GM23338 (cell line): ENCODE data around the gene ACOX3. TPM values are rescaled to one million over a fixed set of nuclear protein-coding genes. Genes with fewer than 3 reads are reported as not detected.

Experiments used
- ATAC-seq: fragments of 200-7000 bp; cut with Tn5 transposase; 3 replicates; pipeline ENCODE4 v1.9.1; 2020
- DNase-seq: peaks from one replicate; pipeline ENCODE4 v3.0.0-alpha.2; 2015; ENCODE audit warnings: low spot score
- H2AFZ ChIP-seq: fragments of 200-600 bp; sonication (generic); 2 replicates; pipeline ENCODE4 v1.8.0; 2016; ENCODE audit warnings: antibody characterized with exemption, mild to moderate bottlenecking, moderate library complexity
- H3F3A ChIP-seq: fragments of 200-600 bp; sonication (generic); replicated peaks from 2 replicates; pipeline ENCODE4 v1.8.0; 2017; ENCODE audit warnings: antibody characterized with exemption, mixed run types, low read depth
- H3K27ac ChIP-seq: fragments of 200-600 bp; sonication (generic); 2 replicates; pipeline ENCODE4 v1.6.1; 2016; ENCODE audit warnings: low read depth
- H3K27me3 ChIP-seq: fragments of 200-600 bp; sonication (generic); 2 replicates; pipeline ENCODE4 v1.8.0; 2016; ENCODE audit warnings: mild to moderate bottlenecking, mixed run types, moderate library complexity; ENCODE audit not compliant: insufficient read depth
- H3K36me3 ChIP-seq: fragments of 200-600 bp; sonication (generic); 2 replicates; pipeline ENCODE4 v1.8.0; 2016; ENCODE audit warnings: mild to moderate bottlenecking; ENCODE audit not compliant: insufficient read depth
- H3K4me1 ChIP-seq: fragments of 200-600 bp; sonication (generic); 2 replicates; pipeline ENCODE4 v1.8.0; 2016; ENCODE audit warnings: mild to moderate bottlenecking, moderate library complexity; ENCODE audit not compliant: insufficient read depth
- H3K4me2 ChIP-seq: fragments of 200-600 bp; sonication (generic); 2 replicates; pipeline ENCODE4 v1.7.1; 2017; ENCODE audit warnings: mixed run types
- H3K4me3 ChIP-seq: fragments of 200-600 bp; sonication (generic); 2 replicates; pipeline ENCODE4 v1.6.1; 2016; ENCODE audit warnings: mixed run types
- H3K79me2 ChIP-seq: fragments of 200-600 bp; sonication (generic); replicated peaks from 2 replicates; pipeline ENCODE4 v1.8.0; 2017; ENCODE audit warnings: mild to moderate bottlenecking; ENCODE audit not compliant: insufficient read depth
- H3K9me2 ChIP-seq: fragments of 200-600 bp; sonication (generic); 2 replicates; pipeline ENCODE4 v1.8.0; 2017; ENCODE audit not compliant: insufficient read depth
- H4K20me1 ChIP-seq: fragments of 200-600 bp; sonication (generic); replicated peaks from 2 replicates; pipeline ENCODE4 v1.8.0; 2017; ENCODE audit warnings: mild to moderate bottlenecking; ENCODE audit not compliant: insufficient read depth
- H3K27ac Mint-ChIP-seq: 2 replicates; pipeline ENCODE4 v1.8.0; 2020; ENCODE audit warnings: inconsistent platforms, mild to moderate bottlenecking, moderate library complexity, mixed read lengths
- H3K27me3 Mint-ChIP-seq: 3 replicates; pipeline ENCODE4 v1.8.0; 2022; ENCODE audit warnings: low read depth, mild to moderate bottlenecking, moderate library complexity, mixed read lengths, inconsistent platforms; ENCODE audit not compliant: insufficient read depth, poor library complexity
- H3K36me3 Mint-ChIP-seq: 3 replicates; pipeline ENCODE4 v1.8.0; 2021; ENCODE audit warnings: low read depth, mild to moderate bottlenecking, inconsistent platforms, moderate library complexity, mixed read lengths
- H3K4me1 Mint-ChIP-seq: 3 replicates; pipeline ENCODE4 v1.8.0; 2020; ENCODE audit warnings: mild to moderate bottlenecking, inconsistent platforms, mixed read lengths
- H3K4me3 Mint-ChIP-seq: 3 replicates; pipeline ENCODE4 v1.8.0; 2021; ENCODE audit warnings: moderate library complexity, mild to moderate bottlenecking, inconsistent platforms, mixed read lengths
- H3K9me3 Mint-ChIP-seq: 3 replicates; pipeline ENCODE4 v1.8.0; 2020; ENCODE audit warnings: moderate library complexity, mild to moderate bottlenecking, inconsistent platforms, mixed read lengths
- CREB1 ChIP-seq: fragments of 250-450 bp; sonication (Bioruptor Pico); IDR thresholded peaks from 2 replicates; pipeline ENCODE4 v1.5.0; 2020; ENCODE audit warnings: low read depth, mild to moderate bottlenecking, moderate library complexity
- EZH2 ChIP-seq: fragments of 200-600 bp; sonication (generic); IDR thresholded peaks from one replicate; pipeline ENCODE4 v1.8.0; 2017; ENCODE audit warnings: antibody characterized with exemption, mild to moderate bottlenecking, low read depth; ENCODE audit not compliant: unreplicated experiment
- EZH2phosphoT487 ChIP-seq: fragments of 200-600 bp; sonication (generic); IDR thresholded peaks from one replicate; pipeline ENCODE4 v1.8.1; 2018; ENCODE audit warnings: antibody characterized with exemption; ENCODE audit not compliant: unreplicated experiment
- JUNB ChIP-seq: IDR thresholded peaks from one replicate; pipeline ENCODE4 v1.6.1; 2016; ENCODE audit warnings: antibody characterized with exemption; ENCODE audit not compliant: unreplicated experiment
- NANOG ChIP-seq: IDR thresholded peaks from 2 replicates; pipeline ENCODE4 v1.6.1; 2016; ENCODE audit warnings: antibody characterized with exemption, borderline replicate concordance
- POLR2AphosphoS5 ChIP-seq: IDR thresholded peaks from 2 replicates; pipeline ENCODE4 v1.6.1; 2016; ENCODE audit warnings: antibody characterized with exemption, low read depth
- REST ChIP-seq: IDR thresholded peaks from one replicate; pipeline ENCODE4 v1.6.1; 2018; ENCODE audit warnings: antibody characterized with exemption; ENCODE audit not compliant: unreplicated experiment
- STAT1 ChIP-seq: IDR thresholded peaks from one replicate; pipeline ENCODE4 v1.6.1; 2016; ENCODE audit warnings: antibody characterized with exemption; ENCODE audit not compliant: unreplicated experiment
- ZNF114 ChIP-seq: fragments of 250-450 bp; sonication (Bioruptor Pico); IDR thresholded peaks from 2 replicates; pipeline ENCODE4 v1.5.0; 2020; ENCODE audit warnings: mild to moderate bottlenecking, moderate library complexity
- ZNF331 ChIP-seq: fragments of 250-450 bp; sonication (Bioruptor Pico); IDR thresholded peaks from 2 replicates; pipeline ENCODE4 v1.5.0; 2020; ENCODE audit warnings: low read depth, mild to moderate bottlenecking, moderate library complexity
- ZNF462 ChIP-seq: fragments of 250-450 bp; sonication (Bioruptor Pico); IDR thresholded peaks from 2 replicates; pipeline ENCODE4 v1.5.0; 2020; ENCODE audit warnings: mild to moderate bottlenecking, moderate library complexity
- polyA plus RNA-seq: library from polyadenylated mRNA; unstranded; fragments of >200 nt; fragmentation: Nextera tagmentation; extraction: Ambion mirVana; gene quantifications from 2 replicates; pipeline ENCODE4 v1.2.1, GENCODE V29; 2016
- total RNA-seq: library from RNA; depleted of rRNA; stranded (reverse); fragments of >200 nt; shearing (Covaris generic); gene quantifications from 2 replicates; pipeline ENCODE4 v1.2.3, GENCODE V29; 2014
- TF ChIP-seq, protein P1 (sequence below): IDR thresholded peaks from 2 replicates; pipeline ENCODE4 v1.6.1; 2016; ENCODE audit warnings: antibody characterized with exemption
- TF ChIP-seq, protein P2 (sequence below), 2 experiments: fragments of 200-600 bp in 1 of 2; sonication (generic) in 1 of 2; conservative IDR thresholded peaks; 2 replicates each; pipeline versions ENCODE4 v1.5.1 to v1.6.1; 2016 to 2017; ENCODE audit warnings: antibody characterized with exemption in 2 of 2, low read depth in 2 of 2, mild to moderate bottlenecking in 2 of 2, moderate library complexity in 1 of 2

The ACOX3 gene
- total and polyA plus RNA-seq, 2 experiments from 2014 or later, result 6.4 to 17.2 TPM

GRCh38 chr4:8362483-8362882 lies 78.0 kb downstream of the ACOX3 start:
- DNase-seq (no peak), ATAC-seq (no peak)
- Histone ChIP-seq H3K4me1 (peaks cover 19% of the 10 kb centered on the region), H3K4me2 (no peak overlapping the region), H4K20me1 (no peaks in the 10 kb centered on the region), H3F3A (no peaks in the 10 kb centered on the region; the same call in 1 of the 2 replicates), H2AFZ (no peak overlapping the region), H3K79me2 (no peaks in the 10 kb centered on the region), H3K4me3 (no peak overlapping the region), H3K27ac (no peak overlapping the region), H3K27me3 (peaks cover 30% of the 10 kb centered on the region), H3K36me3 (peaks cover 7% of the 10 kb centered on the region; the same call in 1 of the 2 replicates), H3K9me2 (peaks cover 6% of the 10 kb centered on the region; the same call in 1 of the 2 replicates)
- no peak overlapping the region for H3K4me3 Mint-ChIP-seq
- H3K27ac Mint-ChIP-seq, result no peak overlapping the region
- TF ChIP-seq CREB1 (CRISPR knock-in tag) (no peak), ZNF331 (CRISPR knock-in tag) (no peak), STAT1 (no peak), ZNF114 (CRISPR knock-in tag) (no peak), JUNB (no peak), ZNF462 (CRISPR knock-in tag) (no peak), NANOG (no peak), EZH2 (no peak), POLR2AphosphoS5 (no peak), REST (no peak), EZH2phosphoT487 (no peak)
- TF ChIP-seq, protein P1, sequence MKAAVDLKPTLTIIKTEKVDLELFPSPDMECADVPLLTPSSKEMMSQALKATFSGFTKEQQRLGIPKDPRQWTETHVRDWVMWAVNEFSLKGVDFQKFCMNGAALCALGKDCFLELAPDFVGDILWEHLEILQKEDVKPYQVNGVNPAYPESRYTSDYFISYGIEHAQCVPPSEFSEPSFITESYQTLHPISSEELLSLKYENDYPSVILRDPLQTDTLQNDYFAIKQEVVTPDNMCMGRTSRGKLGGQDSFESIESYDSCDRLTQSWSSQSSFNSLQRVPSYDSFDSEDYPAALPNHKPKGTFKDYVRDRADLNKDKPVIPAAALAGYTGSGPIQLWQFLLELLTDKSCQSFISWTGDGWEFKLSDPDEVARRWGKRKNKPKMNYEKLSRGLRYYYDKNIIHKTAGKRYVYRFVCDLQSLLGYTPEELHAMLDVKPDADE, result no peak
- TF ChIP-seq, protein P2, sequence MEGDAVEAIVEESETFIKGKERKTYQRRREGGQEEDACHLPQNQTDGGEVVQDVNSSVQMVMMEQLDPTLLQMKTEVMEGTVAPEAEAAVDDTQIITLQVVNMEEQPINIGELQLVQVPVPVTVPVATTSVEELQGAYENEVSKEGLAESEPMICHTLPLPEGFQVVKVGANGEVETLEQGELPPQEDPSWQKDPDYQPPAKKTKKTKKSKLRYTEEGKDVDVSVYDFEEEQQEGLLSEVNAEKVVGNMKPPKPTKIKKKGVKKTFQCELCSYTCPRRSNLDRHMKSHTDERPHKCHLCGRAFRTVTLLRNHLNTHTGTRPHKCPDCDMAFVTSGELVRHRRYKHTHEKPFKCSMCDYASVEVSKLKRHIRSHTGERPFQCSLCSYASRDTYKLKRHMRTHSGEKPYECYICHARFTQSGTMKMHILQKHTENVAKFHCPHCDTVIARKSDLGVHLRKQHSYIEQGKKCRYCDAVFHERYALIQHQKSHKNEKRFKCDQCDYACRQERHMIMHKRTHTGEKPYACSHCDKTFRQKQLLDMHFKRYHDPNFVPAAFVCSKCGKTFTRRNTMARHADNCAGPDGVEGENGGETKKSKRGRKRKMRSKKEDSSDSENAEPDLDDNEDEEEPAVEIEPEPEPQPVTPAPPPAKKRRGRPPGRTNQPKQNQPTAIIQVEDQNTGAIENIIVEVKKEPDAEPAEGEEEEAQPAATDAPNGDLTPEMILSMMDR (conservative IDR thresholded peaks at IDR 0.05; ENCODE audit: low read depth in 2 of 2), result no peak
- peaks cover 34% of the 10 kb centered on the region for H3K9me3 Mint-ChIP-seq
- H3K4me1 Mint-ChIP-seq, result peaks cover 30% of the 10 kb centered on the region
- peaks cover 21% of the 10 kb centered on the region for H3K27me3 Mint-ChIP-seq
- peaks cover 35% of the 10 kb centered on the region for H3K36me3 Mint-ChIP-seq
